Spleen (tissue), 7 donors: ENCODE results near the gene ADAM19.

Source experiments
- POLR2A ChIP-seq, 3 donors: fragments of 450-650 bp; IDR thresholded peaks; one replicate each; pipeline ENCODE4 v1.5.1; 2017; ENCODE audit warnings: antibody characterized with exemption in 3 of 3, mild to moderate bottlenecking in 1 of 3
- TF ChIP-seq, protein P1 (sequence below), 11 experiments: fragments of 200-600 bp in 7 of 11; fragments of 450-650 bp in 4 of 11; sonication (generic) in 4 of 11; IDR thresholded peaks in 8 of 11; conservative IDR thresholded peaks in 3 of 11; 1 replicate in 7 of 11; 2 replicates in 4 of 11; pipeline versions ENCODE4 v1.4.0 to v1.8.0; 2016 to 2021; ENCODE audit warnings: antibody characterized with exemption in 11 of 11, inconsistent platforms in 4 of 11, mild to moderate bottlenecking in 1 of 11
- donor health status: DM: no; HTN: no; CAD: no; lungs with moderate emphysema.
- donor health status: DM: no; HTN: no; CAD: no.
- donor health status: DM: no; HTN: no; CAD: no.

DNA sequence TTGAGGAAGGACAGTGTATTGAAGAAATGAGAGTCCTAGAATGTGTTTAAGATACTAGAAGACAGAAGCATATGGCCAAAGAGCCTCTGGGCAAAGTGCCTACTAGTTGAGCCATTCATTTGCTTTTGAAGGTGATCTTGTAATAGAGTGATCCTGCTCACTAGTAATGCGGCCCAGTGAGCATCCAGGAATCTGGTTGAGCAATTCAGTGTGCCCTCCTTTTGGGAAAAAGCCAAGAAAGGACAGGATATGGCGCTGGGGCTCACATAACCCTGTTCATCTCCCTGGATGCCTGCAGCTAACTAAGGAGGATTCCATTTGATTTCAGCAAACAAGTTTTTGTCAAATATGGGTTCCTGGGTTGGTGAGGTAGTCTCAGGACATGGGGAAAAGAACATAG lies 16.3 kb downstream of the ADAM19 start:
- TF ChIP-seq, protein P1, sequence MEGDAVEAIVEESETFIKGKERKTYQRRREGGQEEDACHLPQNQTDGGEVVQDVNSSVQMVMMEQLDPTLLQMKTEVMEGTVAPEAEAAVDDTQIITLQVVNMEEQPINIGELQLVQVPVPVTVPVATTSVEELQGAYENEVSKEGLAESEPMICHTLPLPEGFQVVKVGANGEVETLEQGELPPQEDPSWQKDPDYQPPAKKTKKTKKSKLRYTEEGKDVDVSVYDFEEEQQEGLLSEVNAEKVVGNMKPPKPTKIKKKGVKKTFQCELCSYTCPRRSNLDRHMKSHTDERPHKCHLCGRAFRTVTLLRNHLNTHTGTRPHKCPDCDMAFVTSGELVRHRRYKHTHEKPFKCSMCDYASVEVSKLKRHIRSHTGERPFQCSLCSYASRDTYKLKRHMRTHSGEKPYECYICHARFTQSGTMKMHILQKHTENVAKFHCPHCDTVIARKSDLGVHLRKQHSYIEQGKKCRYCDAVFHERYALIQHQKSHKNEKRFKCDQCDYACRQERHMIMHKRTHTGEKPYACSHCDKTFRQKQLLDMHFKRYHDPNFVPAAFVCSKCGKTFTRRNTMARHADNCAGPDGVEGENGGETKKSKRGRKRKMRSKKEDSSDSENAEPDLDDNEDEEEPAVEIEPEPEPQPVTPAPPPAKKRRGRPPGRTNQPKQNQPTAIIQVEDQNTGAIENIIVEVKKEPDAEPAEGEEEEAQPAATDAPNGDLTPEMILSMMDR (IDR thresholded peaks at IDR 0.05 in 8 of 11, conservative IDR thresholded peaks at IDR 0.05 in 3 of 11), result no peak
- TF ChIP-seq POLR2A (IDR thresholded peaks at IDR 0.05), result no peak
